SJSA1 (cell line): Measurements from ENCODE around the gene DNAL1. TPM values are rescaled to one million over a fixed set of nuclear protein-coding genes. Genes with fewer than 3 reads are reported as not detected.

Source experiments
- DNase-seq, 2 experiments: peaks; one replicate each; pipeline ENCODE4 v3.0.0-alpha.2; 2015 to 2020; ENCODE audit warnings: low spot score in 2 of 2, low read depth in 1 of 2
- H3K27ac ChIP-seq: fragments of 250-450 bp; sonication (Bioruptor Pico); 2 replicates; pipeline ENCODE4 v1.5.1; 2020; ENCODE audit warnings: mild to moderate bottlenecking, moderate library complexity
- H3K27me3 ChIP-seq: fragments of 250-450 bp; sonication (Bioruptor Pico); replicated peaks from 2 replicates; pipeline ENCODE4 v1.5.1; 2020; ENCODE audit warnings: mild to moderate bottlenecking, moderate library complexity
- H3K36me3 ChIP-seq: fragments of 250-450 bp; sonication (Bioruptor Pico); 2 replicates; pipeline ENCODE4 v1.5.1; 2020; ENCODE audit warnings: mild to moderate bottlenecking
- H3K4me1 ChIP-seq: fragments of 250-450 bp; sonication (Bioruptor Pico); replicated peaks from 2 replicates; pipeline ENCODE4 v1.6.1; 2021; ENCODE audit warnings: mild to moderate bottlenecking
- H3K4me3 ChIP-seq: fragments of 250-450 bp; sonication (Bioruptor Pico); 2 replicates; pipeline ENCODE4 v1.5.1; 2020; ENCODE audit warnings: mild to moderate bottlenecking
- H3K9me3 ChIP-seq: fragments of 250-450 bp; sonication (Bioruptor Pico); replicated peaks from 2 replicates; pipeline ENCODE4 v1.5.1; 2020; ENCODE audit warnings: mild to moderate bottlenecking
- total RNA-seq: library from RNA; depleted of rRNA; stranded (reverse); fragments of >200 nt; shearing (Covaris generic); gene quantifications from 2 replicates; pipeline ENCODE4 v1.2.3, GENCODE V29; 2014

Gene DNAL1
- total RNA-seq, 1 experiment from 2014 or later, result 16.2 TPM

DNA sequence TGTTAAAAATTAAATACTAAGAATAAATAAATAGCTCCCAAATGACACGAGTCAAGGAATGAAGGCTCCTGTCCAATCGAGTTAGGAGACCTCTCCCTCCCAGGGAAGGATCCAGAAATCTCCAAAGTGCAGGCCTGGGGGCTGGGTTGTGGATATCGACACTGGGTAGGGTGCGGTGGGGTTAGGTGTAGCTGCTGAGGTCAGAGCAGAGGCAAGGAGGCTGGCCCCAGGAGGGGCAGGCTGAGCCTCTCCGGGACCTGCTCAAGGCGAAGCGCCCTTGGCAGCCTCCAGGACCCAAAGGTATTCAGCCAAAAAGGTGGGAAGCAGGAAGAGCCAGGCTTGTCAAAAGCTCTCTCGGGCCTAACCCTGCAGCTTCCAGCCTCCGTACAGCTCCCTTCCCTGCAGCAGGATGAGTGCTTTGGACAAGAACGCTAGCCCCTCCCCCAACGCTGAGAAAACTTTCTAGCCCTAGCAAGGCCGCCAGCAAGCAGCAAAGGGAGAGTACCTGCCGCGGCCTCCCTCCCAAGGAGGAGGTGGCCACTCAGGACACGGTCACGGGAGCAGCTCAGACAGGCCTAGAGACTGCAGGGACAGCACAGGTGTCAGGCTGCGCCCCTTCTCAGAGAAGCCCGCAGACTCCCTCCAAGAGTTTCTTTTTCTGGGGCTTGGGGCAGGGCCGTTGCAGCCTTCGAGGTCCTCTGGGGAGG lies 73.1 kb downstream of the DNAL1 start:
- Histone ChIP-seq H3K27ac (no peak overlapping the region), H3K9me3 (no peaks in the 10 kb centered on the region), H3K27me3 (no peaks in the 10 kb centered on the region), H3K4me1 (peaks cover 4% of the 10 kb centered on the region; the same call in 1 of the 2 replicates), H3K4me3 (no peak overlapping the region), H3K36me3 (peaks cover 65% of the 10 kb centered on the region)
- DNase-seq, result no peak

- H3K27me3 ChIP-seq, result no peaks in the 10 kb centered on the region
- no peaks in the 10 kb centered on the region for H3K9me3 ChIP-seq
- no peak for DNase-seq
- H3K4me1 ChIP-seq, result 0 out of 2 replicates have a peak, but pooled peaks cover 4% of the 10 kb centered on the region
- no peak overlapping the region for H3K4me3 ChIP-seq
- H3K27ac ChIP-seq, result no peak overlapping the region
- H3K36me3 ChIP-seq, result peaks cover 72% of the 10 kb centered on the region
Observed at GRCh38 chr14:73718418-73719251, 73.8 kb downstream of the DNAL1 start.

- Histone ChIP-seq H3K4me3 (no peak overlapping the region), H3K27me3 (no peaks in the 10 kb centered on the region), H3K36me3 (peaks cover 75% of the 10 kb centered on the region), H3K27ac (no peak overlapping the region), H3K4me1 (0 out of 2 replicates have a peak, but pooled peaks cover 4% of the 10 kb centered on the region), H3K9me3 (no peaks in the 10 kb centered on the region)
- no peak for DNase-seq
Observed at GRCh38 chr14:73719361-73719760, 74.6 kb downstream of the DNAL1 start.

- Histone ChIP-seq H3K9me3 (no peaks in the 10 kb centered on the region), H3K27me3 (no peaks in the 10 kb centered on the region), H3K4me1 (0 out of 2 replicates have a peak, but pooled peaks cover under 1% of the 10 kb centered on the region), H3K4me3 (no peak overlapping the region), H3K36me3 (peaks cover 79% of the 10 kb centered on the region), H3K27ac (no peak overlapping the region)
- no peak for DNase-seq
Observed at GRCh38 chr14:73719791-73720190, 75.0 kb downstream of the DNAL1 start.

DNA sequence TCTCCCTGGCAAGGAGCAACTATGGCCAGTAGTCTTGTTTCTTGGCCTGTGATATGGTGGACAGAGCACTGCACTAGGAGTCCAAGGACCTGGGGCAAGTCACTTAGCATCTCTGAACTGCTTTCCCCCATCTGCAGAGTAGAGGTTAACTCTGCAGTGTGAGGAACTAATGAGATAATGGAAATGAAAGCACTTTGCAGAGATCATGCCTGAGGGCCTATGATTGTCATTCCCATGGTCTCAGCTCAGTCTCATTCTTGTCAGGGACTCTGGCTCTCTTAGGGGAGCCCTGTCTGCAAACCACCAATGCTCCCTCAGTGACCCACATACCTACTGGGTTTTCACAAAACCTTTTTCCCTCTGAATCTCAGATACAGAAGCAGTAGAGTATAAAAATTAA lies 75.8 kb downstream of the DNAL1 start:
- peaks cover 86% of the 10 kb centered on the region for H3K36me3 ChIP-seq
- no peak overlapping the region for H3K27ac ChIP-seq
- no peak overlapping the region for H3K4me3 ChIP-seq
- H3K9me3 ChIP-seq, result no peaks in the 10 kb centered on the region
- no peaks in the 10 kb centered on the region for H3K4me1 ChIP-seq
- H3K27me3 ChIP-seq, result no peaks in the 10 kb centered on the region
- DNase-seq, result no peak

GRCh38 chr14:73721101-73721821 lies 76.5 kb downstream of the DNAL1 start:
- DNase-seq, result no peak
- Histone ChIP-seq H3K9me3 (no peaks in the 10 kb centered on the region), H3K4me3 (no peak overlapping the region), H3K36me3 (peaks cover 87% of the 10 kb centered on the region), H3K27me3 (no peaks in the 10 kb centered on the region), H3K27ac (no peak overlapping the region), H3K4me1 (no peaks in the 10 kb centered on the region)

- no peak overlapping the region for H3K4me3 ChIP-seq
- DNase-seq, result no peak
- no peaks in the 10 kb centered on the region for H3K4me1 ChIP-seq
- no peaks in the 10 kb centered on the region for H3K27me3 ChIP-seq
- no peak overlapping the region for H3K27ac ChIP-seq
- H3K9me3 ChIP-seq, result no peaks in the 10 kb centered on the region
- H3K36me3 ChIP-seq, result peaks cover 91% of the 10 kb centered on the region
Observed at GRCh38 chr14:73722581-73722980, 77.8 kb downstream of the DNAL1 start.

DNA sequence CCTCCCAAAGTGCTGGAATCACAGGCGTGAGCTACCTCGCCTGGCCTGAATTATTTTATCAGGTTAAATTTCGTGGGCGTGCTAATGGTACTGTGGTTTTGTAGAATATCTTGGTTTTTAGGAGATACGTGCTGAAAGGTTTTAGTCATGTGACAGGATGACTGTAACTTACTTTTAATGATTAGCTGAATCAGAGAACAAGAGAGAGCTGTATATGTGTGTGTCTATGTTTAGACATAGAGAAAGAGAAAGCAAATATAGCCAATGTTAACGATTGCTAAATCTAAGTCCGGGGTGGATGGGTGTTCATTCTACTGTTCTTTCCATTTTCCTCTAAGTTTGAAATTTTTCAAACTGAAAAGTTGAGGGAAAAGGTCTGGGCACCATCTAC lies 78.6 kb downstream of the DNAL1 start:
- Histone ChIP-seq H3K36me3 (peaks cover 91% of the 10 kb centered on the region), H3K27me3 (no peaks in the 10 kb centered on the region), H3K9me3 (no peaks in the 10 kb centered on the region), H3K27ac (no peak overlapping the region), H3K4me1 (peaks cover 1% of the 10 kb centered on the region; the same call in 1 of the 2 replicates), H3K4me3 (no peak overlapping the region)
- DNase-seq, result no peak

- Histone ChIP-seq H3K36me3 (peaks cover 92% of the 10 kb centered on the region), H3K4me1 (peaks cover 7% of the 10 kb centered on the region; the same call in 1 of the 2 replicates), H3K27ac (no peak overlapping the region), H3K27me3 (no peaks in the 10 kb centered on the region), H3K4me3 (no peak overlapping the region), H3K9me3 (no peaks in the 10 kb centered on the region)
- no peak for DNase-seq
Observed at GRCh38 chr14:73723797-73724661, 79.2 kb downstream of the DNAL1 start.

- H3K4me1 ChIP-seq, result peaks cover 8% of the 10 kb centered on the region; the same call in 1 of the 2 replicates
- H3K27ac ChIP-seq, result no peak overlapping the region
- H3K9me3 ChIP-seq, result no peaks in the 10 kb centered on the region
- DNase-seq, result no peak
- H3K36me3 ChIP-seq, result peaks cover 94% of the 10 kb centered on the region
- no peak overlapping the region for H3K4me3 ChIP-seq
- H3K27me3 ChIP-seq, result no peaks in the 10 kb centered on the region
Observed at GRCh38 chr14:73724696-73725095, 79.9 kb downstream of the DNAL1 start.

GRCh38 chr14:73725116-73726024 lies 80.6 kb downstream of the DNAL1 start:
- peaks cover 8% of the 10 kb centered on the region; the same call in 1 of the 2 replicates for H3K4me1 ChIP-seq
- H3K27me3 ChIP-seq, result no peaks in the 10 kb centered on the region
- no peak for DNase-seq
- no peaks in the 10 kb centered on the region for H3K9me3 ChIP-seq
- H3K27ac ChIP-seq, result no peak overlapping the region
- H3K36me3 ChIP-seq, result peaks cover 96% of the 10 kb centered on the region
- H3K4me3 ChIP-seq, result no peak overlapping the region
